ENCODE data around the gene C14orf132.

Gene C14orf132

GRCh38 chr14:96102081-96102856 is 63.1 kb downstream of the C14orf132 start:
- no peak for DNase-seq

GRCh38 chr14:96103075-96103474 is 63.9 kb downstream of the C14orf132 start:
- DNase-seq, result no peak

GRCh38 chr14:96103560-96104460 is 64.6 kb downstream of the C14orf132 start:
- DNase-seq, result no peak

GRCh38 chr14:96104469-96105057 is 65.4 kb downstream of the C14orf132 start:
- DNase-seq, result no peak

- DNase-seq, result no peak
Observed at GRCh38 chr14:96105089-96105925, 66.1 kb downstream of the C14orf132 start.

- DNase-seq, result no peak
Observed at GRCh38 chr14:96105926-96106441, 66.8 kb downstream of the C14orf132 start.

GRCh38 chr14:96106891-96107290 is 67.7 kb downstream of the C14orf132 start:
- no peak for DNase-seq

- no peak for DNase-seq
Observed at GRCh38 chr14:96108061-96108795, 69.1 kb downstream of the C14orf132 start.

GRCh38 chr14:96108911-96109310 is 69.7 kb downstream of the C14orf132 start:
- no peak for DNase-seq

GRCh38 chr14:96109596-96110355 is 70.6 kb downstream of the C14orf132 start:
- no peak for DNase-seq

GRCh38 chr14:96112032-96112431 is 72.9 kb downstream of the C14orf132 start:
- no peak for DNase-seq

- DNase-seq, result no peak
Observed at GRCh38 chr14:96114002-96114401, 74.8 kb downstream of the C14orf132 start.

GRCh38 chr14:96117101-96117897 is 78.1 kb downstream of the C14orf132 start:
- no peak for DNase-seq

GRCh38 chr14:96117960-96118359 is 78.8 kb downstream of the C14orf132 start:
- no peak for DNase-seq

- no peak for DNase-seq
Observed at GRCh38 chr14:96118391-96118790, 79.2 kb downstream of the C14orf132 start.

- DNase-seq, result no peak
Observed at GRCh38 chr14:96119947-96120346, 80.8 kb downstream of the C14orf132 start.

GRCh38 chr14:96120392-96120791 is 81.2 kb downstream of the C14orf132 start:
- DNase-seq, result no peak

GRCh38 chr14:96120941-96121340 is 81.8 kb downstream of the C14orf132 start:
- DNase-seq, result no peak

GRCh38 chr14:96121660-96122395 is 82.7 kb downstream of the C14orf132 start:
- DNase-seq, result no peak

All from hematopoietic multipotent progenitor cell treated with erythropoietin and hydrocortisone succinate and interleukin-3 and kit ligand, for 4 days (in vitro differentiated cells).